HL-60 (cell line): ENCODE measurements around the gene IDH3B.
A peak's percentile ranks its signal among the peaks of the same experiment; 100 is the strongest.

ENCODE experiments used
- DNase-seq, 2 experiments: peaks; one replicate each; pipeline ENCODE4 v3.0.0-alpha.2; 2010 to 2020; ENCODE audit warnings: low read depth in 1 of 2, low spot score in 1 of 2
- H3K27ac ChIP-seq: fragments of 250-450 bp; sonication (Bioruptor Pico); replicated peaks from 2 replicates; pipeline ENCODE4 v1.5.1; 2020; ENCODE audit warnings: mild to moderate bottlenecking, moderate library complexity
- H3K27me3 ChIP-seq: fragments of 250-450 bp; sonication (Bioruptor Pico); 2 replicates; pipeline ENCODE4 v1.5.1; 2021; ENCODE audit warnings: mild to moderate bottlenecking, moderate library complexity; ENCODE audit not compliant: insufficient read depth, poor library complexity, severe bottlenecking
- H3K4me3 ChIP-seq: replicated peaks from 2 replicates; pipeline ENCODE4 v1.5.1; 2011; ENCODE audit warnings: mild to moderate bottlenecking, control low read depth, low read length; ENCODE audit not compliant: insufficient read depth
- GABPA ChIP-seq: IDR thresholded peaks from 2 replicates; pipeline ENCODE4 v1.6.1; 2012; ENCODE audit warnings: low read depth
- POLR2AphosphoS5 ChIP-seq: IDR thresholded peaks from 2 replicates; pipeline ENCODE4 v1.6.1; 2012; ENCODE audit warnings: low read depth
- REST ChIP-seq: IDR thresholded peaks from 2 replicates; pipeline ENCODE4 v1.6.1; 2012; ENCODE audit warnings: low read depth; ENCODE audit not compliant: insufficient replicate concordance
- SPI1 ChIP-seq: IDR thresholded peaks from 2 replicates; pipeline ENCODE4 v1.6.1; 2012; ENCODE audit warnings: low read depth, mild to moderate bottlenecking, borderline replicate concordance
- TF ChIP-seq, protein P1 (sequence below): IDR thresholded peaks from one replicate; pipeline ENCODE4 v1.5.1; 2011; ENCODE audit warnings: low read length, control low read depth, inconsistent platforms; ENCODE audit not compliant: insufficient read depth

The IDH3B gene

DNA sequence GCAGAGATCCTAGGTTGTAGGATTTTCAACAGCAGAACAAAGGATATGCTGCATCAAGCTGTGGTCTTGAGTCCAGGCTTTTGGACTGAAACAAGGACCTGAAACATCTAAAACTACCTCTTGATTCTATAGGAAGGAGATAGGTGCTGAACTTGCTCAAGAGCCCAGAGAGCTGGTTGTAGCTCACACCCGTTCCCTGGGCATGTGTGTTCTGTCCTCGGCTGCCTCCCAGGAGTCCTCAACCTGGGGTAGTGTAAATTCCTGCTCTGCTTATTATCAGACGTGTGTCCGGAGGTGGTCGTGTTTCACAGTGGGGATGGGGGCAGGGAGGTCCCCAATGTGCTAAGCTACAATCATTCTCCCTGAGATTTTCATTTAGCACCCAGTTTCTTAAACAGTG, 6.8 kb downstream of the IDH3B start:
- Histone ChIP-seq H3K27ac (no peak overlapping the region), H3K27me3 (no peaks in the 10 kb centered on the region), H3K4me3 (no peak overlapping the region)
- no peak for DNase-seq
- 0 out of 2 replicates have a peak, but pooled peaks have one; percentile 38 for TF ChIP-seq POLR2AphosphoS5
- TF ChIP-seq, protein P1, sequence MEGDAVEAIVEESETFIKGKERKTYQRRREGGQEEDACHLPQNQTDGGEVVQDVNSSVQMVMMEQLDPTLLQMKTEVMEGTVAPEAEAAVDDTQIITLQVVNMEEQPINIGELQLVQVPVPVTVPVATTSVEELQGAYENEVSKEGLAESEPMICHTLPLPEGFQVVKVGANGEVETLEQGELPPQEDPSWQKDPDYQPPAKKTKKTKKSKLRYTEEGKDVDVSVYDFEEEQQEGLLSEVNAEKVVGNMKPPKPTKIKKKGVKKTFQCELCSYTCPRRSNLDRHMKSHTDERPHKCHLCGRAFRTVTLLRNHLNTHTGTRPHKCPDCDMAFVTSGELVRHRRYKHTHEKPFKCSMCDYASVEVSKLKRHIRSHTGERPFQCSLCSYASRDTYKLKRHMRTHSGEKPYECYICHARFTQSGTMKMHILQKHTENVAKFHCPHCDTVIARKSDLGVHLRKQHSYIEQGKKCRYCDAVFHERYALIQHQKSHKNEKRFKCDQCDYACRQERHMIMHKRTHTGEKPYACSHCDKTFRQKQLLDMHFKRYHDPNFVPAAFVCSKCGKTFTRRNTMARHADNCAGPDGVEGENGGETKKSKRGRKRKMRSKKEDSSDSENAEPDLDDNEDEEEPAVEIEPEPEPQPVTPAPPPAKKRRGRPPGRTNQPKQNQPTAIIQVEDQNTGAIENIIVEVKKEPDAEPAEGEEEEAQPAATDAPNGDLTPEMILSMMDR, result no peak

- H3K27me3 ChIP-seq, result no peaks in the 10 kb centered on the region
- peak in 1 of 2 experiments; percentile 63 for DNase-seq
- no peak overlapping the region for H3K4me3 ChIP-seq
- H3K27ac ChIP-seq, result no peak overlapping the region
- TF ChIP-seq, protein P1, result no peak
- TF ChIP-seq SPI1 (no peak), POLR2AphosphoS5 (peak; percentile 15; the same call in 1 of the 2 replicates), GABPA (no peak), REST (no peak)
Measured at GRCh38 chr20:2656471-2657117, 7.4 kb downstream of the IDH3B start.

DNA sequence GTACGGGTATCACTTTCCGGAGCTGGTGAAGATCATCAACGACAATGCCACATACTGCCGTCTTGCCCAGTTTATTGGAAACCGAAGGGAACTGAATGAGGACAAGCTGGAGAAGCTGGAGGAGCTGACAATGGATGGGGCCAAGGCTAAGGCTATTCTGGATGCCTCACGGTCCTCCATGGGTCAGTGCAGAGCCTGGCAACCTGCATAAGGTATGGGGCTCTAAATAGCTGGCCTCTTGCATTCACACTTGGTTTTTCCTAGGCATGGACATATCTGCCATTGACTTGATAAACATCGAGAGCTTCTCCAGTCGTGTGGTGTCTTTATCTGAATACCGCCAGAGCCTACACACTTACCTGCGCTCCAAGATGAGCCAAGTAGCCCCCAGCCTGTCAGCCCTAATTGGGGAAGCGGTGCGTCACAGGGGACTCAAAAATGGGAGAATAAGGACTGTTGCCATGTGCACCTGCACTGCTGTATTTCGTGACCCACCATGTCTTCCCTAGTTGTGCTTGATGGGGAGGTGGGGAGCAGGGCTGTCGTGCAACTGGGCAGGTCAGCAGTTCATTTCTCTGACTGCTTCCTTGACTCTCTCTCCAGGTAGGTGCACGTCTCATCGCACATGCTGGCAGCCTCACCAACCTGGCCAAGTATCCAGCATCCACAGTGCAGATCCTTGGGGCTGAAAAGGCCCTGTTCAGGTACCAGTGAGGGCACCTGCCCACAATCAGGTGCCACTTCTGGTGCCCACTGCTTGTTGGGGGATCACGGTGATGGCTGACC, 8.5 kb downstream of the IDH3B start:
- Histone ChIP-seq H3K4me3 (no peak overlapping the region), H3K27ac (no peak overlapping the region), H3K27me3 (no peaks in the 10 kb centered on the region)
- peak in 1 of 2 experiments; percentile 71 for DNase-seq
- TF ChIP-seq POLR2AphosphoS5 (peak; percentile 44; the same call in 1 of the 2 replicates), GABPA (no peak), REST (no peak), SPI1 (no peak)
- TF ChIP-seq, protein P1, result no peak
